Activated CD4-positive, alpha-beta memory T cell treated with anti-CD3 and anti-CD28 coated beads for 36 hours (primary cell): ENCODE results near the gene RORB. TPM values are rescaled to one million over a fixed set of nuclear protein-coding genes. Genes with fewer than 3 reads are reported as not detected.

Experiments used
- CTCF ChIA-PET: fragments of 350-600 bp; sonication (Branson Sonifier 250); formaldehyde crosslinking; loops from one replicate; lab custom pipeline; 2021; ENCODE audit warnings: antibody characterized with exemption, inconsistent platforms; lab: Charles Lee
- POLR2A ChIA-PET: fragments of 350-600 bp; sonication (Branson Sonifier 250); formaldehyde crosslinking; loops from one replicate; lab custom pipeline; 2021; ENCODE audit warnings: antibody characterized with exemption; lab: Charles Lee
- DNase-seq: peaks from one replicate; pipeline ENCODE4 v3.0.0-alpha.2; 2020
- H3K27ac Mint-ChIP-seq: one replicate; pipeline ENCODE4 v1.8.0; 2021; ENCODE audit warnings: mixed read lengths
- H3K27me3 Mint-ChIP-seq: one replicate; pipeline ENCODE4 v1.8.0; 2021; ENCODE audit warnings: mixed read lengths
- H3K36me3 Mint-ChIP-seq: one replicate; pipeline ENCODE4 v1.8.0; 2021; ENCODE audit warnings: mixed read lengths
- H3K4me1 Mint-ChIP-seq: one replicate; pipeline ENCODE4 v1.8.0; 2021; ENCODE audit warnings: low read depth, mixed read lengths
- H3K4me3 Mint-ChIP-seq: one replicate; pipeline ENCODE4 v1.8.0; 2021; ENCODE audit warnings: mild to moderate bottlenecking, mixed read lengths
- H3K9me3 Mint-ChIP-seq: one replicate; pipeline ENCODE4 v1.8.0; 2021; ENCODE audit warnings: mixed read lengths
- intact Hi-C: fragments of 100-400 bp; cut with micrococcal nuclease; formaldehyde crosslinking; loops from one replicate; pipeline ENCODE4 v1.15.1; 2023
- total RNA-seq, 2 experiments: library from RNA; stranded (reverse); gene quantifications; one replicate each; pipeline ENCODE4 v1.2.3, GENCODE V29; 2021

RORB gene
- total RNA-seq, 2 experiments from 2014 or later = 0.02 to 0.07 TPM

DNA sequence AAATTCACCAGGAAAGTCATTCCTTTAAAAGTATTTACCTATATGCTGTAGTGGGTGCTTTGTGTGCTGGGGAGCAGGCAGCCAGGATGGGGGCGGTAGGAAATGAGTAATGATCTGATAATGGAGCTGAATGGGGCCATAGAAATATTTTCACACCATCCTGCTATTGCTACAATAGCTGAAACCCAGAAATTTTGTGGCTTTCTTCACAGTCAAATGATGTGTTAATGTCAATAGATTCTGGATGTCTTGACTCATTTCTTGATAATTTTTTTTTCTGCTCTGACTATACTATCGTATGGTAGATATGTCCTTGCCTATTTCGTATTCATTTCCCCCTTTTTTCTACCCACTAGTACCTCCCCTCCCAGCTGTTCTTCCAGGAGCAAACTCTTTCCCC is 59.5 kb downstream of the RORB start:
- ChIA-PET CTCF (no interaction called here), POLR2A (no interaction called here)
- H3K4me3 Mint-ChIP-seq = no peak overlapping the region
- intact Hi-C loops = no loop called here
- peaks cover 2% of the 10 kb centered on the region for H3K27me3 Mint-ChIP-seq
- no peaks in the 10 kb centered on the region for H3K36me3 Mint-ChIP-seq
- DNase-seq = peak; percentile 18
- H3K9me3 Mint-ChIP-seq = no peaks in the 10 kb centered on the region
- peaks cover 4% of the 10 kb centered on the region for H3K4me1 Mint-ChIP-seq
- no peak overlapping the region for H3K27ac Mint-ChIP-seq

- intact Hi-C loops = no loop called here
- ChIA-PET POLR2A (no interaction called here), CTCF (no interaction called here)
- no peak overlapping the region for H3K27ac Mint-ChIP-seq
- H3K9me3 Mint-ChIP-seq = no peaks in the 10 kb centered on the region
- H3K4me3 Mint-ChIP-seq = no peak overlapping the region
- H3K27me3 Mint-ChIP-seq = peaks cover 2% of the 10 kb centered on the region
- no peak for DNase-seq
- no peaks in the 10 kb centered on the region for H3K36me3 Mint-ChIP-seq
- H3K4me1 Mint-ChIP-seq = peaks cover 4% of the 10 kb centered on the region
These were observed 60.4 kb downstream of the RORB start for GRCh38 chr9:74557571-74557970.

- ChIA-PET CTCF (no interaction called here), POLR2A (no interaction called here)
- no peaks in the 10 kb centered on the region for H3K27me3 Mint-ChIP-seq
- no peak overlapping the region for H3K4me3 Mint-ChIP-seq
- H3K27ac Mint-ChIP-seq = no peak overlapping the region
- intact Hi-C loops = no loop called here
- H3K4me1 Mint-ChIP-seq = no peaks in the 10 kb centered on the region
- no peak for DNase-seq
- H3K36me3 Mint-ChIP-seq = no peaks in the 10 kb centered on the region
- no peaks in the 10 kb centered on the region for H3K9me3 Mint-ChIP-seq
These were observed 65.5 kb downstream of the RORB start for GRCh38 chr9:74562611-74563010.

GRCh38 chr9:74570879-74571512 is 73.9 kb downstream of the RORB start:
- Mint-ChIP-seq H3K27me3 (peaks cover 2% of the 10 kb centered on the region), H3K9me3 (no peaks in the 10 kb centered on the region), H3K27ac (no peak overlapping the region), H3K4me3 (no peak overlapping the region), H3K36me3 (no peaks in the 10 kb centered on the region), H3K4me1 (no peaks in the 10 kb centered on the region)
- intact Hi-C loops = loop anchor here (2.0 to 10.0 kb wide), 3 partner anchors 174 to 1370 kb away; no protein-coding TSS in a partner anchor
- ChIA-PET POLR2A (no interaction called here), CTCF (no interaction called here)
- DNase-seq = peak; percentile 19

GRCh38 chr9:74573640-74574191 is 76.6 kb downstream of the RORB start:
- Mint-ChIP-seq H3K9me3 (no peaks in the 10 kb centered on the region), H3K27ac (no peak overlapping the region), H3K4me1 (no peaks in the 10 kb centered on the region), H3K4me3 (no peak overlapping the region), H3K27me3 (peaks cover 4% of the 10 kb centered on the region), H3K36me3 (no peaks in the 10 kb centered on the region)
- intact Hi-C loops = loop anchor here (5.0 to 10.0 kb wide), 2 partner anchors 171 to 891 kb away; no protein-coding TSS in a partner anchor
- ChIA-PET POLR2A (no interaction called here), CTCF (no interaction called here)
- no peak for DNase-seq

DNA sequence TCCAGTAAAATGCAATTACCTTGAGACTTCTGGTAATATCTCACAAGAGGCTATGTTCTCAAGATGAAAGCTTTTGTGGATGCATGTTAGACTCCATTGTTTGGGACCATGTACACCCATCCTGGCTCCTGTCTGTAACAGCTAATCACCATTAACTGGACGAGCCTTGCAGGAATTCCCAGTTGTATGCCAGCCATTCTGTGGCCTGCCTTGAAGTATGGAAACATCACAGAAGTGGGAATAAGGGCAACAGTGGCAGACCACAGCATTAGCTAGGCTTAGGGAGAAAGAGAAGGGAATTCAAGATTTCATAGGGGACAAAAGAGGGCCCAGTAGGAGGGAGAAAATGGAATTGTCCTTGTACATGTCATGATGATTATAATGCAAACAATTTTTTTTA is 79.0 kb downstream of the RORB start:
- Mint-ChIP-seq H3K27me3 (peaks cover 4% of the 10 kb centered on the region), H3K36me3 (no peaks in the 10 kb centered on the region), H3K4me3 (no peak overlapping the region), H3K9me3 (no peaks in the 10 kb centered on the region), H3K4me1 (no peaks in the 10 kb centered on the region), H3K27ac (no peak overlapping the region)
- ChIA-PET CTCF (interaction anchor here (0.7 kb wide), 1 partner anchor 1375 kb away, joined by 3 read pairs; no protein-coding TSS in a partner anchor), POLR2A (no interaction called here)
- DNase-seq = no peak
- intact Hi-C loops = loop anchor here (10.0 kb wide), 1 partner anchor 169 kb away; no protein-coding TSS in a partner anchor

DNA sequence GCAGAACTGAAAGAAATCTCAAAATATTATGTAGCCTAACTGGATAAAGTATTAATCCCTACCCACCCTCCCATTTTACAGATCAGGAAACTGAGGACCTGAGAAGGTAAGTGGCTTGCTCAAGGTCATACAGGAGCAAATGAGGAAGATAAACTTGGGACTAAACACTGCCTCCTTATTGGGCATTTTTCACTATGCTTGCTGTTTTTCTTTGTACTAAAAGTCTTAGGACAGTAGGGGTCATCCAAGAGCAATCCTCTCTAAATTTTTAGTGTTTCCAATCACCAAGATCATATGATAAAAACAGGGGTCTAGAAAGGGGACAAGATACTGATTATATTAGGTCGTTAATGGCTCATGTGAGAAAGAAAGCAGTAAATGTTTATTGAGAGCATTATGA is 80.8 kb downstream of the RORB start:
- Mint-ChIP-seq H3K9me3 (no peaks in the 10 kb centered on the region), H3K4me1 (no peaks in the 10 kb centered on the region), H3K27ac (no peak overlapping the region), H3K27me3 (peaks cover 2% of the 10 kb centered on the region), H3K36me3 (no peaks in the 10 kb centered on the region), H3K4me3 (no peak overlapping the region)
- no peak for DNase-seq
- intact Hi-C loops = loop anchor here (10.0 kb wide), 1 partner anchor 167 kb away; no protein-coding TSS in a partner anchor
- ChIA-PET POLR2A (no interaction called here), CTCF (no interaction called here)

DNA sequence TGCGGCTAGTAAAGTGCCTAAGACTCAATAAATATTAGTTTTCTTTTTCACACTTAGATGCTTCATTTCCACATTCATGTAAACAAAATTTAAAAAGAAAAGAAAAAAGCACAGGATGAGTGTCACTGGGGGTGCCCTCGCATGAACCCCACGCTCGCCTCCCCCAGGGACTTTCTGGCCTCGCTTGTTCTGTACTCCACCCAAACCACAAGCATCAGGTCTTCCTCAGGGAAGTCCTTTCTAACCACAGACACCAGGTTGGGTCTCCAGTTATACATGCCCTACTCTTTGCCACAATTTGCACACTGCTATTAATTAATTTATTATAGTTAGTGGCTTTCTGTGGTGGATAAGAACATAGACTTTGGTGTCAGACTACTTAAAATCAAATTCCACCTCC is 92.4 kb downstream of the RORB start:
- no peak for DNase-seq
- no peak overlapping the region for H3K27ac Mint-ChIP-seq
- no peaks in the 10 kb centered on the region for H3K9me3 Mint-ChIP-seq
- intact Hi-C loops = no loop called here
- ChIA-PET CTCF (no interaction called here), POLR2A (no interaction called here)
- no peaks in the 10 kb centered on the region for H3K4me1 Mint-ChIP-seq
- H3K36me3 Mint-ChIP-seq = no peaks in the 10 kb centered on the region
- H3K27me3 Mint-ChIP-seq = no peaks in the 10 kb centered on the region
- no peak overlapping the region for H3K4me3 Mint-ChIP-seq

DNA sequence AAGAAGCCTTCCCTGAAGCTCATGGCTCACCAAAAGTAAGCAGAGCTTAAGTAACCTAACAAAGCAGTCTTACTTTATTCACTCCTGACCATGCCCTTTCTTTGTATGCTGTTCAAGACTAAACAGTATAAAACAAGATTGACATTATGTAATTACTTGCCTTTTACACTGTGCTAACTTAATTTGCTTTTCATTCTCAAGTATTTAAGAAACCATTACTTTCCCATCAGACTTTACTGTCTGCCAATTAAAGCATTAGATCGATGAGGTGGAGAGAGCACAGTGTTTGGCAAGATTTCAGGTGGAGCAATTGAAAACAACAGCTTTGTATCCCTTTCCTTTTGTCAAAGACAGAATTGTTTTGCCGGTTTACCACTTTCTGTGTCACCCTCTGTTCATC is 98.2 kb downstream of the RORB start:
- POLR2A ChIA-PET = no interaction called here
- DNase-seq = no peak
- H3K36me3 Mint-ChIP-seq = no peaks in the 10 kb centered on the region
- no peaks in the 10 kb centered on the region for H3K27me3 Mint-ChIP-seq
- H3K9me3 Mint-ChIP-seq = no peaks in the 10 kb centered on the region
- intact Hi-C loops = no loop called here
- CTCF ChIA-PET = no interaction called here
- no peaks in the 10 kb centered on the region for H3K4me1 Mint-ChIP-seq
- H3K27ac Mint-ChIP-seq = no peak overlapping the region
- H3K4me3 Mint-ChIP-seq = no peak overlapping the region

- CTCF ChIA-PET = no interaction called here
- intact Hi-C loops = no loop called here
- H3K4me3 Mint-ChIP-seq = no peak overlapping the region
These were observed 101.7 kb downstream of the RORB start for GRCh38 chr9:74598874-74599273.

GRCh38 chr9:74609671-74610405 is 112.7 kb downstream of the RORB start:
- Mint-ChIP-seq H3K27me3 (peaks cover 3% of the 10 kb centered on the region), H3K4me1 (no peaks in the 10 kb centered on the region), H3K27ac (no peak overlapping the region), H3K4me3 (no peak overlapping the region), H3K36me3 (no peaks in the 10 kb centered on the region), H3K9me3 (no peaks in the 10 kb centered on the region)
- CTCF ChIA-PET = no interaction called here
- no peak for DNase-seq
- POLR2A ChIA-PET = no interaction called here
- intact Hi-C loops = no loop called here

More at GRCh38 chr9:74598874-74599273, 101.7 kb downstream of the RORB start:
- H3K27ac Mint-ChIP-seq = no peak overlapping the region
- no peaks in the 10 kb centered on the region for H3K9me3 Mint-ChIP-seq
- no peaks in the 10 kb centered on the region for H3K4me1 Mint-ChIP-seq
- POLR2A ChIA-PET = no interaction called here
- H3K36me3 Mint-ChIP-seq = no peaks in the 10 kb centered on the region
- H3K27me3 Mint-ChIP-seq = no peaks in the 10 kb centered on the region
- DNase-seq = no peak

DNA sequence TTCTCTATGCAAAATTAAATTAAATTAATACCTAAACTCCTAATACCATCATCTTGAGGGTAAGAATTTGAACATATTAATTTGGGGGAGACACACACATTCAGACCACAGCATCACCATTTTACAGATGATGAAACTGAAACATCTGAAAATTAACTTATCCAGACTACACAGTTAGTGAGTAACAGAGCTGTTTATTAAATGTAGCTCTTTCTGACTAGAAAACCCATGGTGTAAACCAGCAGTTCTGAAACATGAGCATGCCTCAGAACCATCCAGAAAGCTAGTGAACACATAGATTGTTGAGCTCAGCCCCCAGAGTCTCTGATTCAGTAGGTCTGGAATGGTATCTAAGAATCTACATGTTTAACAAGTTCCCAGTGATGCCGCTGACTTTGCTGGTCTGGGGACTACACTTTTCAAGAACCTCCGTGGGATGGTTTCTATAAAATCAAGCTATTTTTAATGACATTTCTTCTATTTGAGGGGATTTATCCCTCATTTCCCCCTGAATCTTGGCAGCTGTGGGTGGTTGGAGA is 113.5 kb downstream of the RORB start:
- Mint-ChIP-seq H3K36me3 (no peaks in the 10 kb centered on the region), H3K4me1 (no peaks in the 10 kb centered on the region), H3K27me3 (peaks cover 3% of the 10 kb centered on the region), H3K4me3 (no peak overlapping the region), H3K27ac (no peak overlapping the region), H3K9me3 (no peaks in the 10 kb centered on the region)
- no peak for DNase-seq
- CTCF ChIA-PET = no interaction called here
- intact Hi-C loops = no loop called here
- POLR2A ChIA-PET = no interaction called here
